GM19099 (cell line): ENCODE data around the gene AEBP1.

Source experiments
- POLR2A ChIP-seq: IDR thresholded peaks from 3 replicates; pipeline ENCODE4 v1.6.1; 2011; ENCODE audit warnings: low read depth; ENCODE audit not compliant: insufficient read length; ENCODE audit errors: extremely low read depth

AEBP1 gene

GRCh38 chr7:44077061-44077460, 27.1 kb upstream of the AEBP1 start:
- no peak for TF ChIP-seq POLR2A

- no peak for TF ChIP-seq POLR2A
These were observed 26.5 kb upstream of the AEBP1 start for GRCh38 chr7:44077681-44078091.

GRCh38 chr7:44078521-44078920, 25.6 kb upstream of the AEBP1 start:
- no peak for TF ChIP-seq POLR2A

GRCh38 chr7:44079331-44080021, 24.7 kb upstream of the AEBP1 start:
- no peak for TF ChIP-seq POLR2A

- TF ChIP-seq POLR2A: no peak
These were observed 24.0 kb upstream of the AEBP1 start for GRCh38 chr7:44080118-44080517.

GRCh38 chr7:44080686-44081265, 23.4 kb upstream of the AEBP1 start:
- TF ChIP-seq POLR2A: no peak

GRCh38 chr7:44081266-44081748, 22.8 kb upstream of the AEBP1 start:
- no peak for TF ChIP-seq POLR2A

- TF ChIP-seq POLR2A: peak; percentile 54
These were observed 21.5 kb upstream of the AEBP1 start for GRCh38 chr7:44082541-44083207.

- no peak for TF ChIP-seq POLR2A
These were observed 20.3 kb upstream of the AEBP1 start for GRCh38 chr7:44083796-44084195.

- no peak for TF ChIP-seq POLR2A
These were observed 19.4 kb upstream of the AEBP1 start for GRCh38 chr7:44084701-44085100.

GRCh38 chr7:44085546-44085945, 18.6 kb upstream of the AEBP1 start:
- TF ChIP-seq POLR2A: no peak

GRCh38 chr7:44086627-44087026, 17.5 kb upstream of the AEBP1 start:
- TF ChIP-seq POLR2A: no peak

GRCh38 chr7:44087911-44088838, 16.0 kb upstream of the AEBP1 start:
- no peak for TF ChIP-seq POLR2A

- no peak for TF ChIP-seq POLR2A
These were observed 11.0 kb upstream of the AEBP1 start for GRCh38 chr7:44093102-44093641.

- no peak for TF ChIP-seq POLR2A
These were observed 9.8 kb upstream of the AEBP1 start for GRCh38 chr7:44094365-44094764.
